ENCODE measurements around the gene ZNF860. TPM values are rescaled to one million over a fixed set of nuclear protein-coding genes. Genes with fewer than 3 reads are reported as not detected.

ZNF860 gene
- not detected for polyA plus RNA-seq (2012; ENCODE audit: insufficient read depth, insufficient read length)

DNA sequence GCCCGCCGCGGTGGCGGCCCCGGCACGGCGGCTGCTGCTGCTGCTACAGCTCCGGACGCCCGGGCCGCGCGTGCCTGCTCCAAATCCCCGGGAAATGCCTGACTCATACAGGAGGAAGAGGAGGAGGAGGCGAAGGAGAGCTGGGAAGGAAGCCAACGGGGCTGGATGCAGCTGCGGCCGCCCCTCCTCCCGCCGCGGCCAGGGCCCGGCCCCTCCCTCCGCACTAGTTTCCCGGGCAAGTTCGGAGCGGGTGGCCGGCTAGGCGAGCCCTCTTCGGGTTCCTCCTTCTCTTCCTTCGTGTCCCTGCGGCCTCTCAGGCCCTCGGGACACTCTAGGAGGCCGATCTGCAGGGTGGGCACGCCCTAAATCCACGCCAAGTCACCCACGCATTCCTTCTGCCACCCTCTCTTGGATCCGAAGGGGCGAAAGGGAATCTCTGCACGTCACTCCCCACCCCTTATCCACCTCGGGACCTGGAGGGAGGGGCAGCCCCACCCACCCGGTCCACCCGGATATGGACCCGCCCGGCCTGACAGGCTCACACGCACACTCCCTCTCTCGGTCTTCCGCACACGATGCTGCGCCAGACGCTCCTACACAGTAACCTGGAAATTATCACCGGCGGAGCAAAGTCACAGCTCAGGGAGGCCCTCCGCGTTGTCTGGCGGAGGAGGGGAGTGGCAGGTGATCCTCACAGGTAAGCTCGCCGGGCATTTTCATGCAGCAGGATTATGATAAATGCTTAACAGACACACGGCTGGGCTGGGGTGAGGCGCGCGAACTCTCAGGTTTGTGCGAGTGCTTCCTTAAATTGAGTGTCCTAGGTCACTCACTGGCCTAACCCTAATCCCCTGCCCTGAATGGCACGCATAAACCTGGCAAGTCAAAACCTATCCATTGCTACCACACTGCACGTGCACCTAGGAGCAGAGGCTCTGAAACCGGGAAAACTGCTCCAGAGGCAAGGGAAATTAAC lies at the start of gene ZNF860, which contains the start of gene OSBPL10:
TSS of gene ZNF860 (plus strand) at position 545 of the 976 bp plus-strand sequence. CDS start 7,330 bp downstream, outside the sequence.
TSS of gene OSBPL10 (minus strand) at position 57 of the 976 bp plus-strand sequence. CDS start 83 bp downstream, outside the sequence.
- H3K4me3 ChIP-seq (ENCODE audit: low read length) = peak within 1 kb of the TSS; percentile 15; the same call in 1 of the 2 replicates
- no peak for DNase-seq (ENCODE audit: low read depth, low spot score)

DNA sequence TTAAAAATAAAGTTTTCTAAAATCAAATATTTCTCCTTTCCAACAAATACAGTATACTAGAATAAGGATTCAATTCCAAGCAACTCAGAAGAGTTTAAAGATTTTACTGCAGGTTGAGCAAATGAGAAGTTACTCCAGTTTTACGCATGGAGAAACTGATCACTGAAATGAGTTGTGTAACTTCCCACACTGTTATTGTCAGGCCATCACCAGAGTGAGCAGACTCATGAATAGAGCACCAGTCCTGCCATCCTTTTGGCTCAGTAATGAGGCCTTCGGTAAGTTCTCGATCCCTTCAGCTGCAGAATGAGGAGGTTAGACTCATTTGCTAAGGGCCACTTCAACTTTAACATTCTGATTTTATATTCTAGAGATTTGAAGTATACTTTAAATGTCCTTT lies 48.6 kb upstream of the ZNF860 start:
- H3K4me3 ChIP-seq (ENCODE audit: low read length) = no peak overlapping the region
- DNase-seq (ENCODE audit: low read depth, low spot score) = no peak

DNA sequence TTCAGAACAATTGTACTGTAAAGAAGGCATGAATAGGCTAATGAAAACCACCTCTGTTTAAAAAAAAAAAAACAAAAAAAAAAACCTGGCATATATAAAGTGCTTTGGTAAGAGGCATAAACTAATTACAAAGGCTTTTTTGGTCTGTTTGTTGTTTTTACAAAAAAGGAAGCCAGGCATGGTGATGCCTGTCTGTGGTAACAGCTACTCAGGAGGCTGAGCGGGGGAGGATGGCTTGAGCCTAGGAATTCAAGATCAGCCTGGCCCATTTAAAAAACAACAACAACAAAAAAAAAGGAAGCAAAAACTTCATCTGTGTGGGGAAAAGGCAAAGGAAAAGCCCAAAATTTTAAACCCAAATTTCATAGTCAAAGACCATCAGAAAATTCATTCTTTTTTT lies 47.5 kb upstream of the ZNF860 start:
- H3K4me3 ChIP-seq (ENCODE audit: low read length) = no peak overlapping the region
- DNase-seq (ENCODE audit: low read depth, low spot score) = no peak

DNA sequence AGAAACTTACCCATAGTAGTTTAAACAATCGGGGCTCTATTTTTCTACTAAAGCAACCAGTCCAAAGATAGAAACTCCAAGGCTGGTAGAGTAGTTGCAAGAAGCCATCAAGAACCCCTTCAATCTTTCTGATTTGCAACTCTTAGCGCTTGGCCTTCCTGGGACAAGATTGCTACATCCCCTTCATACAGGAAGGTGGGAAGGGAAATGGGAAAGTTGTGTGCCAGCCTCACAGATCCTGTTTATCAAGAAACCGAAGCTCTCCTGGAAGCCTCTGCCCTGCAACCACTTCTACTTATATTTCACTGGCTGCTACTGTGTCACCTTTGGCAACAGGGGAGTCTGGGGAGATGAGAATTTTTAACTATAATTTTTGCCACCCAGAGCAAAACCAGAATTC lies 46.7 kb upstream of the ZNF860 start:
- no peak for DNase-seq (ENCODE audit: low read depth, low spot score)
- H3K4me3 ChIP-seq (ENCODE audit: low read length) = no peak overlapping the region

DNA sequence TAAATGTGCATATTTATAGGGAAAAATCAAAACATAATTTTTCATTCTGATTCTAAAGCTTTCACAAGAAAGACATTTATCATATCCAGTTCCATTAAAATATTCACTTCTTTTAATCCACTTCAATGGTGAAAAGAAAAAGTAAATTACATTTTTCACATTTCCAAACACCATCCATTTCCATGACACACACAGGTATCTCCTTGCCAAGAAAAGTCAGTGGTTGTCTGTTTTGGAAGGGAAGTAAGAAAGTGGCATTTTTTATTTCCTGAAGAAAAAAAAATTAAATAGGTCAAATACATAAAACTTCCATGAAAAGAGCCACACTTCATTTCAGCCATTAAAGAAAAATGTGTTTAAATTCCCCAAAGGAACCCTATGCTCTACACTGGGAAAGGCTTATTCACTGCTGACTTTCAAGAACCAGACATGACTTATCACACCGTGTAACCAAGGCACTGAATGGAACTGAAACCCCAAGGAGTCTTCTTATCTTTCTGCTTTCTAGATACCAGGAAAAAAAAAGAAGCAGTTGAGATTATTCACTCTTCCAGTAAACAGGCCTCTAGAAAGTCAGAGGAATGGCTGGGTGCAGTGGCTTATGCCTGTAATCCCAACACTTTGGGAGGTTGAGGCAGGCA lies 45.0 kb upstream of the ZNF860 start:
- no peak overlapping the region for H3K4me3 ChIP-seq (ENCODE audit: low read length)
- DNase-seq (ENCODE audit: low read depth, low spot score) = no peak

DNA sequence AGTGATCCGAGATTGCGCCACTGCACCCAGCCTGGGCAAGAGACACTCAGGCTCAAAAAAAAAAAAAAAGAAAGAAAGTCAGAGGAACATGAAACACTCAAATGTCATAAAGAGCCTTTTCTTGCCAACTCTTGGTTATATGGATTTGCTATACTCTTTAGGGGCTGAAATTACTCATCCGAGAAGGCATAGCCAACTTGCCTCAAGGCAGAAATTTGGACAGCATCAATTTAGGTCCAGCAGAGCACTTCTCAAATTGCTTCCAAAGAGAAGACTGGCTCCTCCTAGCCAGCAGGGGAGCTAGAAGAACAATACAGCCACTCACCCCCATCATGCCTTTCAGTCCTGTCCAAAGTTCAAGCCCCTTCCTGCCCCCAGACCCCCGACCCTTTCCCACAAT lies 44.3 kb upstream of the ZNF860 start:
- no peak for DNase-seq (ENCODE audit: low read depth, low spot score)
- H3K4me3 ChIP-seq (ENCODE audit: low read length) = no peak overlapping the region

DNA sequence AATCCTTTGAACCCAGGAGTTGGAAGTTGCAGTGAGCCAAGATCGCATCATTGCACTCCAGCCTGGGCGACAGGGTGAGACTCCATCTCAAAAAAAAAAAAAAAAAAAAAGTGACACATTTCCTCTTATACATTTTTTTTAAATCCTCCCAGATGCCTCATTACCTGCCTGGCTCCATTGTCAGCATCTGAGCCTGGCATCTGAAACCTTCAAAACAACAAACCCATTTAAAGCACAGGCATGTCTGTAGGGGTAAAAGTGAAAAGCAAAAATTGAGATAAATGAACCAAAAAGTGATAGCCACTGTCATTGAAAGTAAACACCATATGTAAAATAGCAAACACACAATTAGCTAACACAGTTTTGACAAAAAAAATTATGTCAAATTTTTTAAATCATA lies 39.1 kb upstream of the ZNF860 start:
- no peak overlapping the region for H3K4me3 ChIP-seq (ENCODE audit: low read length)
- DNase-seq (ENCODE audit: low read depth, low spot score) = no peak

DNA sequence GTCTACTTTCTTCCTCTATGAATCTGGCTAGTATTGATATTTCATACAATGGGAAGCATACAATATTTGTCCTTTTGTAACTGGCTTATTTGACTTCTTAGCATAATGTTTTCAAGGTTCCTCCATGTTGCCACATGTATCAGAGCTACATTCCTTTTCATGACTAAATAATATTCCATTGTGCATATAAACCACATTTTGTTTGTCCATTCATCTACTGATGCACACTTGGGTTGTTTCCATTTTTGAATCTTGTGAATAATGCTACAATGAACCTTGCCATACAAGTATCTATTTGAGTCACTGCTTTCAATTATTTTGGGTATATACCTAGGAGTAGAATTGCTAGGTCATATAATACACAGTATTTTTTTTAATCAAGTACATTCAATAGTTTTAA lies 38.5 kb upstream of the ZNF860 start:
- DNase-seq (ENCODE audit: low read depth, low spot score) = no peak
- H3K4me3 ChIP-seq (ENCODE audit: low read length) = no peak overlapping the region

DNA sequence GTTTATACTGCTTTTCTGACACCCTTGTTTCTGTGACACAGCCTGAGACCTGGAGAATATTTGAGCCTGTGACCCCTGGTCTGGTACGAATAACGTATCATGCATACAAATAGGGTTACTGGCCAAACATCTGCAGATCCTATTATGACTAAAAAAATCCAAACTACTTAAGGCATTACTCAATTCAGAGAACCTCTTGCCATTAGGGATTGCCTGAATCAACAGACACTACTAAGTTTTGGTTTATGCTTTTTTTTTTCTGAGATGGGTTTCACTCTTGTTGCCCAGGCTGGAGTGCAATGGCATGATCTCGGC lies 35.9 kb upstream of the ZNF860 start:
- no peak overlapping the region for H3K4me3 ChIP-seq (ENCODE audit: low read length)
- DNase-seq (ENCODE audit: low read depth, low spot score) = no peak

DNA sequence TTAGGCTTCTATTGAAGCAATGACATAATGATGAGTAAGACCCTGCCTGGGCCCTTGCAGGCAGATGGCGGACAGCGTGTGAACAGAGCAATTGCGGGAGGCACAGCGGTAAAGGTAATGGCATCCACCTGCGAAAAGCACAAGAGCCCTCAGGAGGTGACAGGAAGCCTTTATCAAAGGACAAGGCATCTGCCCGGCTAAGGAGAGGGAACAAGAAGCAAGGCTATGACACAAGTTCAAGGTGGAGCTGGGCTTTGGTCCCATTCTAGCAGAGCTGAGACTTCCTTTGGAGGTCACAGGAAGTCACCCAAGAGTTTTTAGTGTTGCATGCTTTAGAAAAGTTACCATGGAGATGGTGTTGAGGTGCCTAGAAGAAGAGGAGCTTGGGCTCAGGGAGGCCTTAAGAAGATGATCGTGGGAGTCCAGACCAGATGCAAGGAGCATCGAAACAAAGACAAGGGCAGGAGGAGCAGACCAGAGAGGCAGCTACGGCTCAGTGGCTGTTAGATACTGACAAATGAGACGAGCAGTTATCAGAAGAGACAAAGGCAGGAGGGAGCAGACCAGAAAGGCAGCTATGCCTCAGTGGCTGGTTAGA lies 35.0 kb upstream of the ZNF860 start:
- DNase-seq (ENCODE audit: low read depth, low spot score) = no peak
- no peak overlapping the region for H3K4me3 ChIP-seq (ENCODE audit: low read length)

DNA sequence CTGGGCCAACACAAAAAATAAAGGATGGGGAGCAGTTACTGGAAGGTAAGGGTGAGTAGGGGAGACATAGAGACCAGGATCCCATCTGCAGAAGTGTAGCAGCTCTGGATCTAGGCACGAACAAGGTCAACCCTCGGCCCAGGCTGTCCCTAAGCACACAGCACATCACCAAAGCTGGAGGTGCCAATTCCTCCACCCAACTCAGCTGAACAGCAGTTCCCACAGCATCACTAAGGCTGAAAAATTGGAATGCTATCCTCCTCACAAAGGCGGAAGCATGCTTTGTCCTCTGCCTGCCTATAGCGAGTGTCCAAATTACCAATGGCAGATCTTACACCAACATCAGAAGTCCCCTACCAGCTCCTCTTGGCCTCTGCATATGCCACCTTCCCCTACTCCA lies 34.4 kb upstream of the ZNF860 start:
- DNase-seq (ENCODE audit: low read depth, low spot score) = no peak
- no peak overlapping the region for H3K4me3 ChIP-seq (ENCODE audit: low read length)

DNA sequence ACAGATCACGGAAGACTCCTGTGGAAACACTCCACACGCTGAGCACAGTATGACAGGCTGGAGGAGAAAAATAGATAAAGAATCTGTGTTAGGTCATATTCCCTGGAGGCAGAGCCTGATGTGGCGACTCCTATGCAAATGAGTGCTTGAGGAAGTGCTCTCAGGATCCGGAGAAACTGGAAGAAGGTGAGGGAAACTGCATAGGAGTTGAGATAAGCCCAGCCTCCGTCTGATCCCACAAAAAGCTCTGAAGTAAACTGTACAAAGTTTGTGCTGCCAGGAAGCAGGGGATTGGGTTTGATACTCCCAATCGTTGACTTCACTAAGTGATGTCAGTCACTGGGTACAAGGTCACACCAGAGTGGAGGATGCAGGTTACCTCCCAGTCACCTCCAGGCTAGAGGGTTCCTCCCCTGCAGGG lies 33.9 kb upstream of the ZNF860 start:
- H3K4me3 ChIP-seq (ENCODE audit: low read length) = no peak overlapping the region
- no peak for DNase-seq (ENCODE audit: low read depth, low spot score)

DNA sequence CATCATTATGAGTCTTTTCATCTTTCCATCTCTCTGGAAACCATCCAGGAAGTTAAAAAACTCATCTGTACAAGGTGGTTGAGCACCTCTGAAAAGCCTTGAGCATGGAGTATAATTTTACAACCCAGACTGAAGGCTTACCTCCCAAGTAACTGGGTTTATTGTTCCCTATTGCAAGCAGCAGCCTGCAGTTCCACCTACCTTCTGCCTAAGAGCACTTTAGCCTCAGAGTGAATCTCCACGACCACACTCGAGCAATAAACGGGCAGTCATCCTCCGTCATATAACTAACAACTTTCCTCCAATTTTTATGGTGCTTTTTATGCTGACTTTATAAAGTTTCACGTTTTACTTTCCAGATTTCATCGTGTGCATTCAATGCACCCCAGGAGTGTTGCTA lies 33.3 kb upstream of the ZNF860 start:
- DNase-seq (ENCODE audit: low read depth, low spot score) = no peak
- no peak overlapping the region for H3K4me3 ChIP-seq (ENCODE audit: low read length)

DNA sequence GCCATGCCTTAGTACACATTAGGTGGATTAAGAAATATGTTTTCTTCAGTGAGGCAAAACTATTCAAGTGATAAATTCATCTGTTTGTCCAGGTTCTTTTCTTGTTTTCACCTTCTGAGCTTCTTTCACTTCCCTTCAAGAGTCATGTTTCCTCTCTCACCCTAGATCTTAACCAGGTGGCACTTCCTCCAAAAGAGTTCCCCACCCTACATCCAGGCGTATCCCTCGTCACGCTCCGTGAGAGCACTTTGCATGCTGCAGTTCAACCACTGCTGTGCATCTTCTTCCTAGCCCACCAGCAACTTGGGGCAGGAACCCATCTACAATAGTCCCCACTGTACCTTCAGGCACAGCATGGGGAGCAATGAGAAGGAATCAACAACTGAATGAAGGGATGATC lies 29.3 kb upstream of the ZNF860 start:
- H3K4me3 ChIP-seq (ENCODE audit: low read length) = no peak overlapping the region

DNA sequence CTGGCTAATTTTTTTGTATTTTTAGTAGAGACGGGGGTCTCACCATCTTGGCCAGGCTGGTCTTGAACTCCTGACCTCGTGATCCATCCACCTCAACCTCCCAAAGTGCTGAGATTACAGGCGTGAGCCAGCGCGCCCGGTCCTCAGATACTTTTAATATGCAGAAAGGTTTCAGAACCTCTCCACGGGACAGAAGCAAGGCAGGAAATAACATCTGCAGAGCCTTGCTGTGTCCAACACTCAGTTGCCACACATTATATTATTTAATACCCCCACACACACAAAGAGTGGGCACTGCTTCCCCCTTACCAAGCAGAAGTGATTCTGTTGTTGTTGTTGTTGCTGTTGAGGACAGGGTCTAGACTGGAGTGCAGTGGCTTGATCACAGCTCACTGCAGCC lies 28.5 kb upstream of the ZNF860 start:
- H3K4me3 ChIP-seq (ENCODE audit: low read length) = no peak overlapping the region
- DNase-seq (ENCODE audit: low read depth, low spot score) = no peak

More for the DNA sequence above, 29.3 kb upstream of the ZNF860 start:
- DNase-seq (ENCODE audit: low read depth, low spot score) = no peak

DNA sequence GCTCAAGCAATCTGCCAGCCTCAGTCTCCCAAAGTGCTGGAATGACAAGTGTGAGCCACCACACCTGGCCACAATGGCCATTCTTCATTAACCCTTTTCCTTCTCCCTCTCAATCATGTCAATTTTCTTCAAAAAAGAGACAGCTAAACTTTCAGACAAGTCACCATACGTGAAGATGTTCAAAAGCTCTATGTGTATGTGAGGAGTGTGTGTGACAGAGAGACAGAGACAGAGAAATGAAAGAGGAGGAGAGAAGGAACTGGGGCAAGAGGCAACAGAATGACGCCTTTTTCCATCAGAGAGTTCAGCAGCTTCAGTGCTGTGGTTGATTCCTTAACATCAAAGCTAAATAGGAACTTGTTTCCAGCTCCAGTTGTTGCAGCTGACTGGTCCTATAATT lies 27.9 kb upstream of the ZNF860 start:
- no peak overlapping the region for H3K4me3 ChIP-seq (ENCODE audit: low read length)
- DNase-seq (ENCODE audit: low read depth, low spot score) = no peak

DNA sequence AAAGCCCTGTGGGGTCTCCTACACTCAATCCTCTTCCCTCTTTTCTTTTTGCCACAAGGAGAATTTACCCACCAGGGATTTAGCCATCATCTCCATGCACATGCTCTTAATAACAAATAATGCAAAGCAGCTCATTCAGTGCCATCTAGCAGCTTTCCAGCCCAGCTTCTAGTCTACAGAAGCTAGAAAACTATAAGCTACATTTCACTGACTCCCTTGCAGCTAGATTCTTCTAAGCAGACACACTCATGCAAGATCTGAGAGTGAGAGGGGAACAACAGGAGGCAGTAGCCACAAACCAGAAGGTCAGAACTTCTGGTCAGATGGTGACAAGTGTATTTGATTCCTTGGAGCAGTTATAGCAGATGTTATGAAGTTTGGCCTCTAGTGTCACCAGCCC lies 26.0 kb upstream of the ZNF860 start:
- no peak for DNase-seq (ENCODE audit: low read depth, low spot score)
- no peak overlapping the region for H3K4me3 ChIP-seq (ENCODE audit: low read length)

DNA sequence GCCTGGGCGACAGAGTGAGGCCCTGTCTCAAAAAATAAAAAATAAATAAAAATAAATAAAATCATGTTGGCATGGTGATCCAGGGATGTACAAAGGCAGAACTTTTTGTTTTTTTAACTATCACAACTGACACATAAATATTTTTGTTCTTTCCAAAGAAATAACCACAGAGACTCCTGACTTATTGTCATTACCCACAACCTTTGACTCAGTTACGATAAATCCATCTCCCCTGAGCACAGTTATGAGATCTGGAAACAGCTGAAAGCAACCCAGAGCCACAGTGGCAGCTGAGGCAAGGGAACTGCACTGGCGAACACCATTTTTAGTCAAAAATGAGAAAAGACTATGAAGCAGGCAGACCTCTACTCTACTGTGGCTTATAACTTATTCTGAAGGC lies 24.4 kb upstream of the ZNF860 start:
- DNase-seq (ENCODE audit: low read depth, low spot score) = no peak
- no peak overlapping the region for H3K4me3 ChIP-seq (ENCODE audit: low read length)

DNA sequence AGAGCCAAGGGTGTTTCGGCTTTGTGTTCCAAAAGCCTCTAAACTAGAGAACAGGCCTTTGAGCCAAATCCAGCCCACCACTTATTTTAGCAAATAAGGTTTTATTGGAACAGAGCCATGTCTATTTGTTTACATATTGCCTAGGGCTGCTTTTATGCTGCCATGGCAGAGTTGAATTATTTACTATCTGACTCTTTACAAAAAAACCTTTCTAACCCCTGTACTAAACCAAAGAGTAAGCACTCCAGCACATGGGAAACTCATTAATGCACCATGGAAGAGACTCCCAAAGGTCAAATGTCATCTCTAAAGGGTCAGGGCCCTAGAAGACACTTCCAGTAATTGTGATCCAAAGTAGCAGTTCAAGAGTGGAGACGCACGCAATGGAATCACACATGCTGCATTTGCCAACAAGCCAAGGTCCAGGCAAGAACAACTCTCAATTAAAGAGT lies 22.8 kb upstream of the ZNF860 start:
- H3K4me3 ChIP-seq (ENCODE audit: low read length) = no peak overlapping the region

DNA sequence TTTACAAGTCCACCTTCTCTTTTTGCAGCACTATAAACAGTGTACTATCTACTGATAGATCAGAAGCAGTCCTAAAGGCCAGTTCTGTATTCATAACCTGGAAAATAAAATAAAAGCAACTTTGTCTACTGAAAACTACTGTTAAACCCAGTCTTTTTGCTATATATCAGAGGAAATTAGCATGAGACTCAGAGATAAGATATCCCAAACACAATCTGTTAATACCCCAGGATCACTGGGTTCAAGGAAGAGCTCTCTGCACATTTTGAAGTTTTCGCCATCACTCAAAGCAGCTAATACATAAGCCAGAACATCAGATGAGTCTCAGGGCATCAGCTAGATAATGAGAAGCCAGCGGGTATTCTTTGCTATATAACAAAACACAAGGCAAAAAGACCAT lies 22.3 kb upstream of the ZNF860 start:
- DNase-seq (ENCODE audit: low read depth, low spot score) = no peak
- no peak overlapping the region for H3K4me3 ChIP-seq (ENCODE audit: low read length)

More for the DNA sequence above, 22.8 kb upstream of the ZNF860 start:
- DNase-seq (ENCODE audit: low read depth, low spot score) = no peak

All from Jurkat, Clone E6-1 (cell line).